ENCODE results near the gene PLA2G10.

The PLA2G10 gene

DNA sequence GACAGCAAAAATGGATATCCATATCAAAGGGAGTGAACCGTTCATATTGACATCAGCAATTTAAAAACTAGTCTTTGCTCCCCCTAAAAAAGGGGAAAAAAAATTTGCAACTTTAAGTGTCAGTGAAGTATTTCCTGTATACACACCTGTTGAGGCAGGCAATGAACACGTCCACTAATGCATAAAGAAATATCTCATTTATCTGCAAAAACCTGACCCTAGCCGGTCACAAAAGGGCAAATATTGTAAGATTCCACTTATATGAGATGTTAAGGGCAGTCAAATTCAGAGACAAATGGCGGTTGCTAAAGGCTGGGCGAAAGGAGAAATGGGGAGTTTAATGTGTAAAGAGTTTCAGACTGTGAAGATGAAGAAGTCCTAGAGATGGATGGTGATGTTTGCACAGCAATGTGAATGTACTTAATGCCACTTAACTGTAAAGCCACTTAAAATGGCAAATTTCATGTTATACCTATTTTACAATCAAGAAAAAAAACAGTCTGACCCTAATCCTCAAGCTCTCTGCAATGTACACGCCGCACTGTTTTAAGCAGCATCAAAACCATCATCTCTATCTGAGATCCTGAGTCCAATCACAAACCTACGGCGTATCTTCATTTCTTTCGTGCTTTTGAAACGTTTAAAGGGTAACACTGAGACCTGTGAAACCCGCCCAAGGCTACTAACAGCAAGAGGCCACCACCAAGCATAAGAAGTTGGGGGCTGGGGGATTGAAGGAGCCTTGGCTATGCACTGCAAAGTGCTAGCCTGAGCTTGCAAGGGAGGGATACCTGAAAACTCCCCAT lies 65.1 kb downstream of the PLA2G10 start:
- no peaks in the 10 kb centered on the region for H3K9me3 ChIP-seq (ENCODE audit: control insufficient read depth, insufficient read depth, low read depth, low read length)
- H3K27ac ChIP-seq (ENCODE audit: extremely low read depth, low read depth, low read length), result peak overlapping the region; percentile 77; the same call in 1 of the 2 replicates
- TF ChIP-seq SCRT2 (tag by site-specific recombination; IDR thresholded peaks at IDR 0.05) (peak; percentile 95), GLIS1 (tag by site-specific recombination; IDR thresholded peaks at IDR 0.05) (no peak), ZNF16 (tag by site-specific recombination; IDR thresholded peaks at IDR 0.05; ENCODE audit: low read depth) (no peak), ZNF621 (tag by site-specific recombination; IDR thresholded peaks at IDR 0.05) (no peak), ZNF184 (tag by site-specific recombination; IDR thresholded peaks at IDR 0.05) (no peak), SCRT1 (tag by site-specific recombination; IDR thresholded peaks at IDR 0.05; ENCODE audit: borderline replicate concordance) (peak; percentile 68; the same call in 1 of the 2 replicates), ZBTB21 (tag by site-specific recombination; IDR thresholded peaks at IDR 0.05) (no peak), ZNF785 (tag by site-specific recombination; IDR thresholded peaks at IDR 0.05) (no peak), MZF1 (tag by site-specific recombination; IDR thresholded peaks at IDR 0.05; ENCODE audit: borderline replicate concordance) (no peak), GLI4 (tag by site-specific recombination; IDR thresholded peaks at IDR 0.05) (no peak), HOXA7 (CRISPR knock-in tag; IDR thresholded peaks at IDR 0.05; ENCODE audit: borderline replicate concordance) (no peak), ZBTB17 (tag by site-specific recombination; IDR thresholded peaks at IDR 0.05) (peak; percentile 97)
- TF ChIP-seq, protein P1, sequence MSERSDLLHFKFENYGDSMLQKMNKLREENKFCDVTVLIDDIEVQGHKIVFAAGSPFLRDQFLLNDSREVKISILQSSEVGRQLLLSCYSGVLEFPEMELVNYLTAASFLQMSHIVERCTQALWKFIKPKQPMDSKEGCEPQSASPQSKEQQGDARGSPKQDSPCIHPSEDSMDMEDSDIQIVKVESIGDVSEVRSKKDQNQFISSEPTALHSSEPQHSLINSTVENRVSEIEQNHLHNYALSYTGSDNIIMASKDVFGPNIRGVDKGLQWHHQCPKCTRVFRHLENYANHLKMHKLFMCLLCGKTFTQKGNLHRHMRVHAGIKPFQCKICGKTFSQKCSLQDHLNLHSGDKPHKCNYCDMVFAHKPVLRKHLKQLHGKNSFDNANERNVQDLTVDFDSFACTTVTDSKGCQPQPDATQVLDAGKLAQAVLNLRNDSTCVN (tag by site-specific recombination; optimal IDR thresholded peaks at IDR 0.05), result no peak
- TF ChIP-seq, protein P2, sequence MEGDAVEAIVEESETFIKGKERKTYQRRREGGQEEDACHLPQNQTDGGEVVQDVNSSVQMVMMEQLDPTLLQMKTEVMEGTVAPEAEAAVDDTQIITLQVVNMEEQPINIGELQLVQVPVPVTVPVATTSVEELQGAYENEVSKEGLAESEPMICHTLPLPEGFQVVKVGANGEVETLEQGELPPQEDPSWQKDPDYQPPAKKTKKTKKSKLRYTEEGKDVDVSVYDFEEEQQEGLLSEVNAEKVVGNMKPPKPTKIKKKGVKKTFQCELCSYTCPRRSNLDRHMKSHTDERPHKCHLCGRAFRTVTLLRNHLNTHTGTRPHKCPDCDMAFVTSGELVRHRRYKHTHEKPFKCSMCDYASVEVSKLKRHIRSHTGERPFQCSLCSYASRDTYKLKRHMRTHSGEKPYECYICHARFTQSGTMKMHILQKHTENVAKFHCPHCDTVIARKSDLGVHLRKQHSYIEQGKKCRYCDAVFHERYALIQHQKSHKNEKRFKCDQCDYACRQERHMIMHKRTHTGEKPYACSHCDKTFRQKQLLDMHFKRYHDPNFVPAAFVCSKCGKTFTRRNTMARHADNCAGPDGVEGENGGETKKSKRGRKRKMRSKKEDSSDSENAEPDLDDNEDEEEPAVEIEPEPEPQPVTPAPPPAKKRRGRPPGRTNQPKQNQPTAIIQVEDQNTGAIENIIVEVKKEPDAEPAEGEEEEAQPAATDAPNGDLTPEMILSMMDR (tag by site-specific recombination; IDR thresholded peaks at IDR 0.05), result no peak
- CTCF ChIA-PET, result no interaction called here
- POLR2A ChIA-PET, result interaction anchor here (2.0 kb wide), 1 partner anchor 8 kb away, joined by 11 read pairs; no protein-coding TSS in a partner anchor
- H3K4me3 ChIP-seq (ENCODE audit: low read depth, low read length), result peak overlapping the region; percentile 71
- H3K36me3 ChIP-seq (ENCODE audit: control insufficient read depth in 2 of 2, insufficient read depth in 1 of 2, low read length in 2 of 2), result peaks cover 36 to 45% of the 10 kb centered on the region in 2 experiments
- 0 out of 2 replicates have a peak, but pooled peaks cover 4% of the 10 kb centered on the region for H3K4me1 ChIP-seq (ENCODE audit: control insufficient read depth, insufficient read depth, low read length)

DNA sequence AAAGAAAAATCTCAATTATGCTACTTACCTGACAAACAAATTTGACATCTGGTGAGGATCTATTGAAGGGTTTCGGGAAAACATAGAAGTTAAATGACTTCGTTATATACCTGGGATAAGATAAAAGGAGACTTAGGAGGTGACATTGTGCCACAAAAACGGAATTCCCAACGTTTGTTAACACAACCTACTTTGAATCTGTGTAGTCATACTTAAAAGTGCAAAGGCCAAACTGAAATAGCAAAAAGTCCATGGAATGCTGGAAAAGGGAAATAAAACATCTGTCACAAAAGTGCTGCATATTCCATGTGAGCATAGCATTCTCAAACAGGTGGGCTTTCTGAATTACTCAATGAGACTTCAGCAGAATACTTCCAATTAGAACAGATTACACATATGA lies 67.0 kb downstream of the PLA2G10 start:
- H3K9me3 ChIP-seq (ENCODE audit: control insufficient read depth, insufficient read depth, low read depth, low read length), result no peaks in the 10 kb centered on the region
- H3K36me3 ChIP-seq (ENCODE audit: control insufficient read depth in 2 of 2, insufficient read depth in 1 of 2, low read length in 2 of 2), result peaks cover 48 to 62% of the 10 kb centered on the region in 2 experiments
- POLR2A ChIA-PET, result no interaction called here
- CTCF ChIA-PET, result no interaction called here
- H3K27ac ChIP-seq (ENCODE audit: extremely low read depth, low read depth, low read length), result no peak overlapping the region
- H3K4me1 ChIP-seq (ENCODE audit: control insufficient read depth, insufficient read depth, low read length), result 0 out of 2 replicates have a peak, but pooled peaks cover 4% of the 10 kb centered on the region
- H3K4me3 ChIP-seq (ENCODE audit: low read depth, low read length), result no peak overlapping the region
- TF ChIP-seq SP2 (tag by site-specific recombination; IDR thresholded peaks at IDR 0.05), result no peak
- no peak for TF ChIP-seq ZNF501 (tag by site-specific recombination; IDR thresholded peaks at IDR 0.05)
- TF ChIP-seq, protein P3, sequence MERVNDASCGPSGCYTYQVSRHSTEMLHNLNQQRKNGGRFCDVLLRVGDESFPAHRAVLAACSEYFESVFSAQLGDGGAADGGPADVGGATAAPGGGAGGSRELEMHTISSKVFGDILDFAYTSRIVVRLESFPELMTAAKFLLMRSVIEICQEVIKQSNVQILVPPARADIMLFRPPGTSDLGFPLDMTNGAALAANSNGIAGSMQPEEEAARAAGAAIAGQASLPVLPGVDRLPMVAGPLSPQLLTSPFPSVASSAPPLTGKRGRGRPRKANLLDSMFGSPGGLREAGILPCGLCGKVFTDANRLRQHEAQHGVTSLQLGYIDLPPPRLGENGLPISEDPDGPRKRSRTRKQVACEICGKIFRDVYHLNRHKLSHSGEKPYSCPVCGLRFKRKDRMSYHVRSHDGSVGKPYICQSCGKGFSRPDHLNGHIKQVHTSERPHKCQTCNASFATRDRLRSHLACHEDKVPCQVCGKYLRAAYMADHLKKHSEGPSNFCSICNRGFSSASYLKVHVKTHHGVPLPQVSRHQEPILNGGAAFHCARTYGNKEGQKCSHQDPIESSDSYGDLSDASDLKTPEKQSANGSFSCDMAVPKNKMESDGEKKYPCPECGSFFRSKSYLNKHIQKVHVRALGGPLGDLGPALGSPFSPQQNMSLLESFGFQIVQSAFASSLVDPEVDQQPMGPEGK (tag by site-specific recombination; IDR thresholded peaks at IDR 0.05), result no peak
- TF ChIP-seq ZNF664 (tag by site-specific recombination; IDR thresholded peaks at IDR 0.05), result no peak
- TF ChIP-seq ZNF274 (IDR thresholded peaks at IDR 0.05; ENCODE audit: low read length), result no peak
- no peak for TF ChIP-seq ZNF274 (tag by site-specific recombination; IDR thresholded peaks at IDR 0.05; ENCODE audit: borderline replicate concordance)
- no peak for TF ChIP-seq ZNF658 (tag by site-specific recombination; IDR thresholded peaks at IDR 0.05)
- TF ChIP-seq, protein P4, sequence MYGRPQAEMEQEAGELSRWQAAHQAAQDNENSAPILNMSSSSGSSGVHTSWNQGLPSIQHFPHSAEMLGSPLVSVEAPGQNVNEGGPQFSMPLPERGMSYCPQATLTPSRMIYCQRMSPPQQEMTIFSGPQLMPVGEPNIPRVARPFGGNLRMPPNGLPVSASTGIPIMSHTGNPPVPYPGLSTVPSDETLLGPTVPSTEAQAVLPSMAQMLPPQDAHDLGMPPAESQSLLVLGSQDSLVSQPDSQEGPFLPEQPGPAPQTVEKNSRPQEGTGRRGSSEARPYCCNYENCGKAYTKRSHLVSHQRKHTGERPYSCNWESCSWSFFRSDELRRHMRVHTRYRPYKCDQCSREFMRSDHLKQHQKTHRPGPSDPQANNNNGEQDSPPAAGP (tag by site-specific recombination; IDR thresholded peaks at IDR 0.05), result no peak
- no peak for TF ChIP-seq ZNF660 (tag by site-specific recombination; IDR thresholded peaks at IDR 0.05)
- TF ChIP-seq ZNF2 (tag by site-specific recombination; IDR thresholded peaks at IDR 0.05), result no peak
- no peak for TF ChIP-seq ZNF423 (tag by site-specific recombination; IDR thresholded peaks at IDR 0.05)
- TF ChIP-seq, protein P5, sequence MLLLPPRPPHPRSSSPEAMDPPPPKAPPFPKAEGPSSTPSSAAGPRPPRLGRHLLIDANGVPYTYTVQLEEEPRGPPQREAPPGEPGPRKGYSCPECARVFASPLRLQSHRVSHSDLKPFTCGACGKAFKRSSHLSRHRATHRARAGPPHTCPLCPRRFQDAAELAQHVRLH (tag by site-specific recombination; IDR thresholded peaks at IDR 0.05), result no peak

All from HEK293 (cell line).